Measurements from ENCODE around the gene CD247.

CD247 gene

DNA sequence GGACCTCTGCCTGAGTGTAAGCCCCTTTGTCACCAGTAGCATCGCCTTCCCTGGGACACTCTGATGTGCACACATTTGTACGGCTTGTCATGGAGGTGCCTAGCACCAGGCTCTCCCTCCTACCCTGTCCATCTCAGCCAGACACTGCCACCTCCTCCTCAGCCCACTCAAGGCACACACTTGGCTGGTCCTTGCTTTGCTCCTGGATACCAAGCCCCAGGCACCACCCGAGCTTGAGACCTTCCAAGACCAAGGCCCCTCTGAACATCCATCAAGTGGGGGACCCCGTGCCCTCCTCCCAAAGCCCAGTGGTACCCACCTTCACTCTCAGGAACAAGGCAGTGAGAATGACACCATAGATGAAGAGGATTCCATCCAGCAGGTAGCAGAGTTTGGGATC is 78.0 kb downstream of the CD247 start:
- no peak for DNase-seq (ENCODE audit: low read depth, low spot score)

- no peak for DNase-seq (ENCODE audit: low read depth, low spot score)
These were observed 78.9 kb downstream of the CD247 start for GRCh38 chr1:167439301-167439988.

GRCh38 chr1:167438171-167439138 is 79.9 kb downstream of the CD247 start:
- no peak for DNase-seq (ENCODE audit: low read depth, low spot score)

GRCh38 chr1:167435484-167435883 is 82.8 kb downstream of the CD247 start:
- no peak for DNase-seq (ENCODE audit: low read depth, low spot score)

GRCh38 chr1:167434306-167434705 is 84.0 kb downstream of the CD247 start:
- DNase-seq (ENCODE audit: low read depth, low spot score): no peak

DNA sequence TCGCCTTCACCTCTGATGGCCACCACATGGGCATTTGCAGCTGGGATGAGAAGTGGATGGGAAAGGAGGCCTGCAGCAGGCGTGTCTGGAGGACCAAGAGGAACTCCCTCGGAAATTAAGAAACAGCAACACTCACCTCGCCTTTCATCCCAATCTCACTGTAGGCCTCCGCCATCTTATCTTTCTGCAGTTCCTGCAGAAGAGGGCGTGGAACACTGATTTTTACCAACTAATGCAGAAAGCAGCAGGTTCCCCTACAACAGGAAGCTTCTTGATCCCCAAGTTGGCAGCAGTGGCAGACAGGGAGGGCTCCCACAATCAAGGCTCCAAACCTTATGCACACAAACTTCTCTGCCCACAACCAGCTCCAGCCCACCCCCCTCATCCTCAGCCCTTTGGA is 84.4 kb downstream of the CD247 start:
- DNase-seq (ENCODE audit: low read depth, low spot score): no peak

DNA sequence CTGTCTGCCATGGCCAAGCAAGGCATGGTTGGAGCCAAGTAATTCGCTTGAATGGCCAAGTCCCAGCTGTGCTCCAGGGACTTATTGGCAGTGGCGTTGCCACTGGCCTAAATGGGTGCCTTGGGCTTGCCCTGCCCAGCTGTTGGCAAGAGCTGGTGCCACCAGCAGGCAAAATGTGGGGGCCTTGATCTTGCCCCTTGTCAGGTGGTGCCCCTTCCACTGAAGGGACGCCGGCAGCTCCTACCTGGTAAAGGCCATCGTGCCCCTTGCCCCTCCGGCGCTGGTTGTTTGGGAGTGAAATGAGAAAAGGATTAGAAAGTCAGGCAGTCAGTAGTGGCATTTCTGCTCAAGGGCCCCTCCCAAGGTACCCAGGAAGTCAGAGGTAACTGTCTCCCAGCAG is 85.5 kb downstream of the CD247 start:
- DNase-seq (ENCODE audit: low read depth, low spot score): no peak

DNA sequence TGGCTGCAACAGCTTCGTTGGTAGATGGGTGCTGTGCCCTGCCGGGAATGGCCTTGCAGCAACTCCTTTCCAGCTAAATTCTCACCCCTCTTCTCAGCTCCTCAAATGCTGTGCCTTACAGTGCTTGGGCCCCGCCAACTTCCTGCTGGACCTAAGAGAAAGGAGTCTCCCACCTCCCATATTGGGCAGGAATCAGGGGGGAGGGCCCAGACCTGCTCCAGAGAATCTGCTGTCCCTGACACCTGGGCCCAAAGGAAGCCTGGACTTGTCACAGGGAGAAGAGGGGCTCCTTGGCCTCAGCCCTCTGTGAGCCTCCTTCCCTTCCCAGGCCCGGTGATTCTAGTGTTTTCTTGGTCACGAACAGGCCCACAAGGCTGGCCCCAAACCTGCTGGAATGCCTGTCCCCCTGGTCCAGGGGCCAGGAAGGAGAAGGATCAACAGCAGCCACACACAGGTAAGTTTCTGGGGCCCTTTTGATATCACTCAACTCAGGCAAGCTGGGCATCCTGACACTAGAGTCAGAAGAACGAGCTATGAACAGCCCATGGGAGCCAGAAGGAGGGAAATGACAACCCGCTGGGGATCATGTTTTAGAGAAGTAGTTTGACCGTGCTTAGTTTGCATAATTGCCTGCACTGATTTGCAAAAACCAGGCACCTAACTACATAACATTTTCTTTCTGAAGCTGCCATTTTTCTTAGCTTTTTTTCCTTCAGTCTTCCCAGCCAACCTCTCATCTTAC is 86.2 kb downstream of the CD247 start:
- DNase-seq (ENCODE audit: low read depth, low spot score): no peak

DNA sequence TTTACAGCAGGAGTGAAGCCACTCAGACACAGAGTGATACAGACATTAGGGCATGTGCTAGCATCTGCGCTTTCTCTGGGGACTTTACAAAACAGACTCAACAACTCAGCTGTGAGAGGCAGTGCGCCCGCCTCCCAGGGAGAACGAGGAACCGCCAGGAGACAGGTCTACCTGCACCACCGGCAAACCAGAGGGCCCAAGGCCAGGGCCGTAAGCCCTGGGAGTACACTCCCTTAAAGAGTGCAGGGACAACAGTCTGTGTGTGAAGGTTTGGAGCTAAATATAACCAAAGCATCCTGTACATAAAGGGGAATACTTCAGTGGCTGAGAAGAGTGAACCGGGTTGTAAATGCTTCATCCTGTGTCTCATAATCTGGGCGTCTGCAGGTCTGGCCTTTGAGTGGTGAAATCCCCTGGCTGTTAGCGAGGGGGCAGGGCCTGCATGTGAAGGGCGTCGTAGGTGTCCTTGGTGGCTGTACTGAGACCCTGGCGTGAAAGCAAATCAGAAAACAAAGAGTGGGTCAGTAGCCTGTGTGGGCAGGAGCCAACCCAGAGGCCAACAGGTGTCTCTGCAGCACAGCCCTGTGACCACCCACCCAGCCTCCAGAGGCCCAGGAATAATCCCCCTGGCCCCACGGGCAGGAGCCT is 86.9 kb downstream of the CD247 start:
- DNase-seq (ENCODE audit: low read depth, low spot score): no peak

DNA sequence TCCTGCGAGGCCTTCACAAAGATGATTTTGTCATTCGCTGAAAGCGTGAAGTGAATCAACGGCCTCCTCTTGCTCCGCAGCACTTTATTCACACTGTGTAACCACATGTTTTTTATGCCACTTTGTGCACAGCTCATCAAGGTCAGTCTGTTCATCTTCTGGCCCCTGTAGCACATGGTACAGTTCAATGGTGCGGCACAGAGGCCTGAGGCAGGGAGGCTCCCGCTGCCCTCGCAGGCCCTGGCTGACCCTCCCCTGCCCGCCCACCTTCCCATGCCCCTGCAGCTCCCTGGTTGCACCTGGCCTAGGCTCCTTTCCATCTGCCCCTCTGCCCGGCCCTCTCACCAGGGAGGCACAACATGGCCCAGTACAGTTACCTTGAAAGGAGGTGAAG is 87.5 kb downstream of the CD247 start:
- DNase-seq (ENCODE audit: low read depth, low spot score): no peak

GRCh38 chr1:167430134-167430848 is 88.0 kb downstream of the CD247 start:
- DNase-seq (ENCODE audit: low read depth, low spot score): no peak

- no peak for DNase-seq (ENCODE audit: low read depth, low spot score)
These were observed 88.7 kb downstream of the CD247 start for GRCh38 chr1:167429612-167430011.

- no peak for DNase-seq (ENCODE audit: low read depth, low spot score)
These were observed 89.9 kb downstream of the CD247 start for GRCh38 chr1:167428395-167428794.

DNA sequence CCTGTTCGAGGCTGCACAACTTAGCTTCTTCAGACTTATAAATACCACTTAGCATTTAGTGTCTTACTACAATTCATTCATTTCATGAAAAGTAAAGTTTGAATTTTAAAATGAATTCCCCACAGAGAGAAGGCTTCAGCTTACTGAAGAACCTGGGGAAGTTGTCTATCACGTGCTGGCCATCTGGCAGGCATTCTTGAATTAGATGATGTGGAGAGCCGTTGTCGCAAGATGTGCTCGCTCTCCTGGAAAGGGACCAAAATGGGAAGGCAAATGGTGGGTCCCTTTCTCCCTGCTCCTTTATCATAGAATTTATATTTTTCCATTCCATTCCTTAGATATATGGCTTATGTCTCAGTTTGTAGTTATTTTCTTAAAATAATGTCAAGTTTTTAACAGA is 90.5 kb downstream of the CD247 start:
- no peak for DNase-seq (ENCODE audit: low read depth, low spot score)

- DNase-seq (ENCODE audit: low read depth, low spot score): no peak
These were observed 91.6 kb downstream of the CD247 start for GRCh38 chr1:167426716-167427115.

DNA sequence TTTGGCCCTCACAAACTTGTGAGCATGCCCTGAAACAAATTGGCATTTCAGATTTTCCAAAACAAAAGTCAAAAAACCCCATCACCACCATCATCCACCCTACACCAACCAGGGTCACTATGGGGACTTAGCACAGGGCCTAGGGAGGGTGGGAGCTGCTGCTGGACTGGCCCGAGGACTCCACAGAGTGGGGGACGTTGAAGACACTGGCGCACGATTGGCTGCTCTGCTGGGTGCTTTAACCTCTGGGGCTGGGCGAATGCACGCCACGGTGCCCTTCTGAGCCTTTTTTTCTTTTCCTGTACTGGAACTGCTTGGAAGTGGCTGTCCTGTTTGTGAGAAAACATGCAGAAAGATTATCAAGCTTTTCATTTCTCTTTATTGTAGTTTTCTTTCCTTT is 92.8 kb downstream of the CD247 start:
- no peak for DNase-seq (ENCODE audit: low read depth, low spot score)

GRCh38 chr1:167423684-167424619 is 94.4 kb downstream of the CD247 start:
- DNase-seq (ENCODE audit: low read depth, low spot score): no peak

GRCh38 chr1:167420510-167420909 is 97.8 kb downstream of the CD247 start:
- DNase-seq (ENCODE audit: low read depth, low spot score): no peak

DNA sequence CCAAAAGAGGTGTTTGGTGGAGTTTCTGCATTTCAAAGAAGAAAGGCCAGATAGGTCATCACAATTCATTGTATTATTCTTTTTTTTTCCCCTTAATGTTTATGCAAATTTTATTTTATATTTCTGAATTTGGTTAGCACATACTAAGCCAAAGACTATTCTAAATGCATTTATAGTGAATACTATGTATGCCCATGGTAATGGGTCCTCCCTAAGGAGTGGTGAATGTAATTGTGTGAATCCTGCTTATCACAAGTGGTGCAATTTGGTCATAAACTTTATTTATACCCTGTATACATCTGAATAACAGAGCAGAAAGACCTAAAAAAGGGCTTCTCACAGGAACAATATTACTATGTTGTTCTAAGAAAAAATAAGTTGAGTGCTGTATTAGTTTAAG is 99.1 kb downstream of the CD247 start:
- DNase-seq (ENCODE audit: low read depth, low spot score): no peak

DNA sequence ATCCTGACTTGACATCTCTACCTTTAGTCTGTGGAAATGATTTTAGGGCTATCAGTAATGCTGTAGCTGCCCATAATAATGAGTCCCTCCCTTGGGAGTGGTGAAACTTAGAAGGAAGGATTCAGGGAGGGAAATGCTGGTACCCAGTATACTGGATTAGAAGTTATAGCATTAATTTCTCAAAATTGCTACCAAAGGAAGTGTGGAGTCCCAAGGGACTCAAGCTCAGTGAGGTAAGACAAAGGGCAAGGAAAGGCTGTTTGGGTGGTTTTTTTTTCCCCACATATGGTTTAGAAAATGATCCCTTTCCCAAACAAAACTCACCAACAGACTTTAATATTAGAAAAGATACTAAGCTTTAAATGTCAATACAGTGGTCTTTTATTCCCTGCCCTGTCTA is 99.9 kb downstream of the CD247 start:
- no peak for DNase-seq (ENCODE audit: low read depth, low spot score)
